Activated CD4-positive, CD25-positive, alpha-beta regulatory T cell (primary cell): ENCODE data around the gene TBC1D4.
A peak's percentile ranks its signal among the peaks of the same experiment; 100 is the strongest.

ENCODE experiments used
- DNase-seq, 4 experiments: peaks; one replicate each; lab custom pipeline; 2025; lab: John Stamatoyannopoulos, UW

TBC1D4 gene

DNA sequence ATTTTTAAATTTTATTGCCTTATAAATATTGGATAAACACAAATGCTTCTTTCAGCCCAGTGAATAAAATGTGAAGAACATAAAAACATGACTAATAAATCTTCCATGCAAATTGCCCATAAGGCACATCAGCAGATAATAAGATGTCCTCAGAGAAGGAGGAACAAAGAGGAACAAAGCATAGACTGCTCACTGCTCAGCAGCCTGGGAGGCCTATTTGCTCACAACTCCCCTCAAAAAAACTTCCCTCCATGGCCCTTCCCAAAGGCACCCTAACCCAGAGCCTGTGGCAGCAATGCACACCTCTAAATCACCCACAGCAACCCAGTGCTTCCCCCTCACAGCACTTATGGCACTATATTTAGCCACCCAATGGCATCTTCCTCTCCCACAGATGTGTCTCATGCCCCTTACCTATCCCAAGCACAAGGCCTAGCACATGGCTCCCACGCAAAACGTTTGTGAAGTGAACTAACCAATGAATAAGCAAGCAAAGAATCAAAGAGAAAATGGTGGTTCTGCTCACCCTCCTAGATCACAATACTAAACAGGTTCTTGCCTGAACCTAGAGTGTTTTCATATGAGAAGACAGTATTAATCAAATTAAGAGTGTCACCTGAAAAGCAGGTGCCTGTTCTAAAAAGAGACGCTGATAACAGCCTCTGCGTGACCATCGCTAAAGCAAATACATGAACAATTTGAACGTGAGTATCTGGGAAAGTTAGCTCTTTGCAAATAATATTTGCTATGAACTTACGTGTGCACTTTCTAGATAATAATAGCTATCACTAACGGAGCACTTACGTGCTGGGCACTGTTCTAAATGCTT lies 96.9 kb downstream of the TBC1D4 start:
- DNase-seq: no peak

GRCh38 chr13:75383064-75383715 lies 98.8 kb downstream of the TBC1D4 start:
- no peak for DNase-seq

DNA sequence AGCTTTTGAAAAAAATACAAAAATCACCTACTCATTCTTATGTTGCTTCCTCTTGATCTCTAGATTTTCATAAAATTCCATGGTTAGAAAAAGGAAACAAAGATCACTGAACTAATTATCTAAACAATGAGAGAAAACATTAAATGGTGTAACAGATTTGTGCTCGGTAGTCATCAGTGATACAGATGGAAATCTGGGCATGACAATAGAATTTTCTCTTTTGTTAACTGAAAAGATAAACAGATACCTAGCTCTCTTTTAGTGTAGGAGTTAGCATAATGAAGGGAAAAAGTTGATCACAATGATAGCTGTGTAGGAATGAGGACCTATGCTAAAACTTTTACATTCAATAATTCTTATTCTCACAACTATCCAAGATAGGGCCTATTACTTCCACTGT lies 103.7 kb downstream of the TBC1D4 start:
- no peak for DNase-seq

DNA sequence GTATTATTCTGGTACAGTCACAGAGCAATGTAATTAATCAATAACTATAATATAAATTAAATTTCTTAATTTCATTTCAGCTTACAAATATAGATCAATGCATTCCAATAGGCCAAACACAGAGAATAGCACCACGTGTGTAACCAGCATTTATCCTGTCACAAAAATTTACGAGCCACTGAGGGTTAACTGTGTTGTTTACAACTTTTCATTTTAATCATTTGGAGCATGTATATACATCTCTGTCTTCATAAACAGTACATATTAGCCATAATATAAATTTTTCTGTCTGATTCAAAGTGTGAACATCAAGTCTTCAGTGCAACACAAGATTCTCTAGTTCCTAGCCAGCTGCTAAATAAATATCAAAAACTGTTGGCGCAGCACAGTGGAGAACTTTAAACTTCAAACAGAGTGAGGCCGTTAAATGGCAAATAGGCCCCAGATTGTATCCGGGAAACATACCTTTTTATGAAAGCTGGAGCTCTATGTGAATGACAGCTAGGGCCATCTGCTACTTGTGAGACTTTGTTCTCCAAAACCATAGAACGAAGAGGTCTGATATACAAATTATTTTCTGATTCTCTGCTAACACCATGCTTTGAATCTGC lies 105.1 kb downstream of the TBC1D4 start:
- no peak for DNase-seq

DNA sequence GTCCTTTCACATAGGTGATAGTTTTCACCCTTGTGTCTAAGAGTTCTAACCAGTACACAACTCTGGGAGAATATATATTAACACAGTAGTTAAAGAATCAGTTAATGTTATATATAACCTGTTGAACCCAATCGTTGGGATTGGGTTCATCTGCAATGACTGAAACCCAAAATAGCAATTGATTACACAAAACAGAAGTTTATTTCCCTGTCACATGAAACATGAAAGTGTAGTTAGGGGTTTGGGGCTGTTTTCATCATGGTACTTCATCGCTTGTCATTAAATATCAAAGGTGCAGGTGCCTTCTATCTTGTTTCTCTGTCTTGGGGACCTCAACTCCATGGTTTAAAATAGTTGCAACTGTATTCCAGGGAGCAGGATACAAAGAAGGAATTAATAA lies 106.6 kb downstream of the TBC1D4 start:
- no peak for DNase-seq

DNA sequence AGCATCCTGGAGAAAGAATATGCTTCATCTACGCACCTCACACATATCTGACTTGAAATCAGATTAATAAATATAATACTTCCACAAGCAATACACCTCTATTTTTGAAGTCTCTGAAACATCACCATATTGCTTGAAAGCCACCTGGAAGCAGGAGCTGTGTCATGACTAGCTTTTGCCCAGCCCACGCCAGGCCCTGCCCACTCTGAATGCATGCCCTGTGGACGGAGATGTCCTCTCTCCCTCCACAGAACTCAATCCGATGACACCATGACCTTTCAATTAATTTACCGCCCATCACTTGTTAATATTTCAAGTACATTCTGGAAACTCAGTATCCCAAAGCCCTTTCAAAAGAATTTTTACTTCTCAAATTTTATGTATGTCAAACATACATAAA lies 108.0 kb downstream of the TBC1D4 start:
- DNase-seq: no peak

DNA sequence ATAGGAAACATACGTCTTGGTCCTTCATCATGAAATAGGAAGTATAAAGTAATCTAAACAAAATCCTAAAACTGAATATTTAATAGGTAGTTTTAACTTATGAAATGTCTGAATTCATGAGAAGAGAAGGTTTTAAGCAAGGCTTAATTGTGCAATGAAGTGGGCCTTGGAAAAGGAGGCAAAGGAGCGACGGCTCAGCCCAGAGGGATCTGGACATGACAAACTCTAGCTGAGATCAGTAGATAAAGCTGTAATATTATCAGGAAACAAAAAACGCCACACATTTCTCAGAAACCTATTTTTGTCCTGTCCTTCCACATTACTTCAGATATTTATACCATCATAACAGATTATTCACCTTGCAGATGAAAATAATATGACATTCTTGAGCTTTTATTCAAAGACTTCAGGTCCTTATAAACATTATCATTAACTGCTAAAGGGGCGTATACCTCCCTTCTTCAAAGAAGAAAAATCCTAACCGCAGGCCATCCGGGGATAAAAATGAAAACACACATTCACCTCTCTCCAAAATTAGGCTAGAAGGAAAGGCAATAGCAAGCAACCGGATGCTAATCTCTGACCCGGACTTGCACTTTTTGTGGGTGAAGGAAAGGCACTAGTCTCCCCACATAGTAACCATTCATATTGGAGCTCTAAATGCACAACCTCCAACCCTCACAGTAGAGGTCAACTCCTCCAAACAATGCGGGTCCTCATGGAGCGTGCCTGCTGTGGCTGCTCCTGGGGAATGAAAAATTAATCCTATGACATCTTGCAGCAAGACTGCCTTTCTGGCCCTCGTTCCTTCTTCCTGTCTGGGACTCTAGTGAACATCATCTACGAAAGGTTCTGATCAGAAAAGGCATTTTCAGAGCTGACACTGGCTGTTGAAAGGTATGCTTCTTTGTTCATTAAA lies 108.8 kb downstream of the TBC1D4 start:
- no peak for DNase-seq

GRCh38 chr13:75372517-75372916 lies 109.5 kb downstream of the TBC1D4 start:
- no peak for DNase-seq

DNA sequence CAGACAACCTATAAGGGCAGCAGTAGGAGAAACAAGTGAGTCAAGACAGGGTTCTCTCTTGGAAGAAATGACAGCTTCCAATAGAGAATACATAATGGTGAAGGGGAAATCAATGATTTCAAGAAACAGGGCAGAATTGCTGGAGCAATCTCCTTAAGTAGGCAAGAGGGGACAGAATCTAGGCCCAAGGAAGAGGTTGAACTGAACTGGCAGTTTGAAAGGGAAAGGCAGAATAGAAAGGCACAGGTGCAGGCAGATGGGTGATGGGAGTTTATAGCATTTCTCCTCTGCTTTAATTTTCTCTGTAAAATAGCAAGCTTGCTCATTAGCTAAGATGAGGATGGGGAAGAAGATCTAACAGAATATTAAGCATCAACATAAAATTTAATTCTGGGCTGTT lies 110.8 kb downstream of the TBC1D4 start:
- DNase-seq: no peak

- DNase-seq: no peak
These were observed 111.2 kb downstream of the TBC1D4 start for GRCh38 chr13:75370774-75371173.

DNA sequence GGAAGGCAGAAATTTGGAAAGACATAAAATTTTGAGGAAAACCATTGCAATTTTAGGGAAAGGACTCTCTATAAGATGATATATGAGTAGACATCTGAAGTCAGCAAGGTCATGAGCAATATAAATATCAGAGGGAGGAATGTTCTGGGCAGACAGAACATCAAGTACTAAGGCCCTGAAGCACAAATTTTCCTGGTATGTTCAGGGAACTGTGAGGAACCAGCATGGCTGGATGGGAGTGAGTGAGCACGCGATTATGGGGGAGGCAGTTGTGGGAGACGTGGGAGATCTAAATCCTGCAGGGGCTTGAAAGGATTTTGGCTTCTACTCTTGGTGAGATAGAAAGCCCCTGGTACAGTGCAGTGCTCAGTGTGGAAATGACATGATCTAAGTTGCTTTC lies 112.0 kb downstream of the TBC1D4 start:
- DNase-seq: no peak

GRCh38 chr13:75368167-75368566 lies 113.8 kb downstream of the TBC1D4 start:
- DNase-seq: no peak

DNA sequence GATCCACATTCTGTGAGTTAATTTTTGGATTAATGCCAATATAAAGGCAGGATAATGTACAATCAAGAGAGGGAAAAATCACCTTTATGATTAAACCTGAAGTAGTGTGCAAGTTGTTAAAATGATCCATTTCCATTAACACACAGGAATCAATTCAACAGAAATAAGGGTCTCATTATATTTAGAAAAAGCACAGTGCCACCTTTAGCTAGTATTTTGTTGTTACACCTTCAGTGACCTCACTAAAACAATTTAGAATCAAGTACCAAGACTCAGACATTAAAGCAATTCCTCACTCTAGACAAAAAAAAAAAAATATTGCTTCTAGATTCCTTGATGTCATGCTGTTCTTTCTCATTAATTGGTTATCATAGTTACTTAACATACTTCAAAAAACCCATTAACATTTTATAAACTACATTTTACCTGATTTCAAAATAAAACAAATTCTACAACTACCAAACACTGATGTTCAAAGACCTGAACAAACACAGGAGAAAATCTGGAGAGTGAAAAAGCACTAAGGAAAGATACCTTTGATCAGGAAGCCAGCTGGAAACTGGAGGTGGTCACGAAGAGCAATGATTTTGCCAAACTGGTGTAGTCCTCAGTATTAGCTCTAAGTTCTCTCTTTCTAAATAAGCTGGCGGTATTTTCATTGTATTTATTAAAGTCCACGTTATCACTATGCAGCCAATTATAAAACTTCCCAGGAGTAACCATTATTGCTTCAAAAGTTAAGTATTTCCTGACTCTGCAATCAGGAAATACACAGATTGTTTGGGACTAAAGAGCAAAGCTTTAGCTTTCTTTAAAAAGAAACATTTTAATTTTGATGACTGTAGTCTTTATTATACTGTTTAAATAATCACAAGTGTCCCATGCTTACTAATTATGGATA lies 115.3 kb downstream of the TBC1D4 start:
- no peak for DNase-seq

DNA sequence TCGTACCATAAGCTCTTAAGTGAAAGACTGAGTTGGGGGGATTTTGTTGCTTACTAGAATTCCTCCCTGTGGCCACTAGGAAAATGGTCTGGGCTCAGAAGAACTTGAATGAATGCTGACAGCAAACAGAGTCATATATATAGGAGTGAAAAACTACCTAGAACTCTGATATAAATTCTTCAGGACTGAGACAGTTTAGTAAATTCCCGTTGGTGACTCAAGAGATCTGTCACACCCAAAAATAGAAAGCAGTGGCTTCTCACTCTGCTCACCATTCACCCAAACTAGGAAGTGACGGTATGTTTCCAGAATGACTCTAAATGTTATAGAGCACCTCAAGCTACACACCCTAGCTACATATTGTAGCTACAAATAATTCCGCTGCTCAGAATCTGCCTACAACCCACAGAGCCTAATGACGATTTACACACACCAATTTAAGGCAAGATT lies 116.2 kb downstream of the TBC1D4 start:
- no peak for DNase-seq

- DNase-seq: no peak
These were observed 117.7 kb downstream of the TBC1D4 start for GRCh38 chr13:75364131-75364713.

- DNase-seq: no peak
These were observed 118.6 kb downstream of the TBC1D4 start for GRCh38 chr13:75363371-75363770.

- DNase-seq: no peak
These were observed 119.9 kb downstream of the TBC1D4 start for GRCh38 chr13:75362026-75362425.

DNA sequence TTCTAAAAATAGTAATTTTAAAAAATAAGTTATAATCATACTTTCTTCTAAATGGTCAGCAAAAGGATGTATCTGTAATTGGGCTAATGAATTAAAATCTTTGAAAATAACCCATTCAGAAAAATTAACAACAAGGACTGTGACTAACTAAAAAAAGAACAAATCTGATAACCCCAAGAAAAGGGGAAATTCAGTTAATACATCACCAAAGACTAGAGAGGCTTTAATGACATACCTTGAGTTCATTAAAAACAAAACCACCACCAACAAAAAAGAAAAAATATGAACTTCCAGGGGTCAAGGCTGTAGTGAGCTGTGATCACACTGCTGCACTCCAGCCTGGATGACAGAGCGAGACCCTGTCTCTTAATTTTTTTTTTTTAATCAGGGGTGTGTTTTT lies 121.8 kb downstream of the TBC1D4 start:
- DNase-seq: no peak

GRCh38 chr13:75359266-75359665 lies 122.7 kb downstream of the TBC1D4 start:
- DNase-seq: no peak

DNA sequence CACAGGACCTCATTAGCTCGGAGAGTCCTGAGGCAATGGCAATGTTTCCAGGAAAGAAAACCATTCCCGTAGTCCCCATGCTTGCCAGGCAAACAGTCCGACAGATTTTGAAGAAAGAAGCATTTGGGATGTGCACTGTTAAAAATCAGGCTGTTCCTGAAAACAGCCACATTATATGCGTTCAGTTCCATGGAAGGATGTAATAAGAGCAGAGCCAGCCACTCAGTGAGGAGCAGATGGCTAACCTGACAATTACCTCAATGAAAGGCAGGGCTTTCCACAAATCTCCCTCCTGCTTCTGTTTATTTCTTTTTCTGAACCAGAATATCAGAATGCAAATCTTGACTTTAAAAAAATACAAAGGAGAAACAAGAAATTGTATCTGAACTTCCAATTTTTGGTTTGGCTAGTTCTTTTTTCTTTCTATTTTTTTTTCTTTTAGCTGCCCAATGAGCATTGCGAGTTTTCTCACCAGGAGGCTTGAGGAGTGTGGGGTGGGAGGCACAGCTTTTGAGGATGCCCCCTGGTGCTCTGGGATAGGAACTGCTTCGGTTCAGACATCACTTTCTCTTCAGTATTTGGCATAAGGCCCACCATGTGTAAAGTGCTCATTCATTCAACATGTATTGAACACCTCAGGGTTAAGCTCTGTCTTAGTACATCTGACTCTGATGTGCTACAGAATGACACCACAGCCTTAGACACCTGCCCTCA lies 124.2 kb downstream of the TBC1D4 start:
- DNase-seq: peak in 3 of 4 experiments; percentile 10 to 21 (median 12)
